SK-N-SH (cell line): ENCODE measurements around the gene SHISA4. TPM values are rescaled to one million over a fixed set of nuclear protein-coding genes. Genes with fewer than 3 reads are reported as not detected.
"Not testable (repeated sequence)": the region's sequence is repeated elsewhere in the genome, so short reads cannot be mapped to it uniquely, and the experiment has no call there.

Experiments used
- CTCF ChIA-PET: fragments of 300-600, 350-600 bp; formaldehyde crosslinking; extraction: SDS; loops from one replicate; lab custom pipeline; 2021; lab: Yijun Ruan, JAX
- POLR2A ChIA-PET: fragments of 350-600 bp; sonication (Branson Sonifier 250); formaldehyde crosslinking; extraction: SDS; loops from one replicate; lab custom pipeline; 2020; ENCODE audit warnings: antibody characterized with exemption, inconsistent platforms; lab: Yijun Ruan, JAX
- DNase-seq: peaks from one replicate; pipeline ENCODE4 v3.0.0; 2012
- H2AFZ ChIP-seq: fragments of 200-600 bp; sonication (generic); 2 replicates; pipeline ENCODE4 v1.8.1; 2016; ENCODE audit warnings: antibody characterized with exemption, mild to moderate bottlenecking, low read depth
- H3F3A ChIP-seq: fragments of 200-600 bp; sonication (generic); replicated peaks from 2 replicates; pipeline ENCODE3; 2016; ENCODE audit warnings: antibody characterized with exemption, mild to moderate bottlenecking; ENCODE audit not compliant: insufficient read depth
- H3K27ac ChIP-seq, 2 experiments: fragments of 200-500 bp in 1 of 2; fragments of 200-600 bp in 1 of 2; sonication (Bioruptor generic) in 1 of 2; sonication (generic), shearing (Covaris generic) in 1 of 2; 2 replicates each; pipeline versions ENCODE4 v1.5.1 to v1.6.1; 2014 to 2016; ENCODE audit warnings: low read depth in 2 of 2, inconsistent platforms in 1 of 2, low read length in 1 of 2, mild to moderate bottlenecking in 1 of 2, mixed read lengths in 1 of 2
- H3K27me3 ChIP-seq: fragments of 200-600 bp; sonication (generic), shearing (Covaris generic); 2 replicates; pipeline ENCODE4 v1.6.1; 2016; ENCODE audit warnings: mixed run types; ENCODE audit not compliant: insufficient read depth
- H3K36me3 ChIP-seq, 2 experiments: fragments of 200-500 bp in 1 of 2; fragments of 200-600 bp in 1 of 2; sonication (Bioruptor generic) in 1 of 2; sonication (generic) in 1 of 2; replicated peaks in 1 of 2; 2 replicates each; pipeline versions ENCODE3 to v1.5.1; 2014 to 2016; ENCODE audit warnings: low read length in 1 of 2, mild to moderate bottlenecking in 1 of 2; ENCODE audit not compliant: insufficient read depth in 2 of 2, control insufficient read depth in 1 of 2
- H3K4me1 ChIP-seq, 2 experiments: fragments of 200-500 bp in 1 of 2; fragments of 200-600 bp in 1 of 2; sonication (Bioruptor generic) in 1 of 2; sonication (generic), shearing (Covaris generic) in 1 of 2; 2 replicates each; pipeline versions ENCODE4 v1.5.1 to v1.6.1; 2014 to 2016; ENCODE audit warnings: low read depth in 1 of 2, low read length in 1 of 2, mixed run types in 1 of 2; ENCODE audit not compliant: insufficient read depth in 2 of 2, control insufficient read depth in 1 of 2
- H3K4me2 ChIP-seq: fragments of 200-600 bp; sonication (generic), shearing (Covaris generic); 2 replicates; pipeline ENCODE4 v1.6.1; 2017; ENCODE audit warnings: mixed run types
- H3K4me3 ChIP-seq, 2 experiments: fragments of 200-500 bp in 1 of 2; fragments of 200-600 bp in 1 of 2; sonication (Bioruptor generic) in 1 of 2; sonication (generic), shearing (Covaris generic) in 1 of 2; 2 replicates each; pipeline versions ENCODE4 v1.5.1 to v1.8.1; 2014 to 2016; ENCODE audit warnings: low read depth in 2 of 2, inconsistent platforms in 1 of 2, low read length in 1 of 2, mild to moderate bottlenecking in 1 of 2, mixed read lengths in 1 of 2, moderate library complexity in 1 of 2
- H3K79me2 ChIP-seq: fragments of 200-600 bp; sonication (generic); 2 replicates; pipeline ENCODE4 v1.8.1; 2017; ENCODE audit warnings: mild to moderate bottlenecking; ENCODE audit not compliant: insufficient read depth
- H3K9ac ChIP-seq: fragments of 200-600 bp; sonication (generic); 2 replicates; pipeline ENCODE4 v1.6.1; 2017; ENCODE audit warnings: mixed run types
- H3K9me2 ChIP-seq: fragments of 200-600 bp; sonication (generic); 2 replicates; pipeline ENCODE4 v1.6.1; 2017; ENCODE audit warnings: mixed run types
- H3K9me3 ChIP-seq: fragments of 200-600 bp; sonication (generic); 2 replicates; pipeline ENCODE4 v1.6.1; 2017; ENCODE audit warnings: mixed run types, mild to moderate bottlenecking, moderate library complexity
- H4K20me1 ChIP-seq: fragments of 200-600 bp; sonication (generic); 2 replicates; pipeline ENCODE4 v1.6.1; 2017; ENCODE audit warnings: mild to moderate bottlenecking, mixed run types; ENCODE audit not compliant: insufficient read depth
- ELF1 ChIP-seq: IDR thresholded peaks from 2 replicates; pipeline ENCODE4 v1.4.0; 2012
- EZH2phosphoT487 ChIP-seq: fragments of 200-600 bp; sonication (generic); IDR thresholded peaks from 2 replicates; pipeline ENCODE4 v1.6.1; 2017; ENCODE audit warnings: low read depth, mixed run types, mild to moderate bottlenecking, antibody characterized with exemption, moderate library complexity, borderline replicate concordance
- FOSL2 ChIP-seq: IDR thresholded peaks from 2 replicates; pipeline ENCODE4 v1.4.0; 2012; ENCODE audit warnings: low read depth, mild to moderate bottlenecking, moderate library complexity, borderline replicate concordance
- GABPA ChIP-seq: IDR thresholded peaks from 2 replicates; pipeline ENCODE4 v1.4.0; 2012; ENCODE audit warnings: low read depth, mild to moderate bottlenecking
- JUND ChIP-seq: IDR thresholded peaks from 2 replicates; pipeline ENCODE4 v1.4.0; 2012
- NFIC ChIP-seq: IDR thresholded peaks from 2 replicates; pipeline ENCODE4 v1.4.0; 2012; ENCODE audit warnings: borderline replicate concordance
- NRF1 ChIP-seq: IDR thresholded peaks from 2 replicates; pipeline ENCODE4 v1.6.1; 2012; ENCODE audit warnings: low read depth, mild to moderate bottlenecking, low read length
- RAD21 ChIP-seq: IDR thresholded peaks from 2 replicates; pipeline ENCODE4 v1.6.1; 2012; ENCODE audit warnings: mild to moderate bottlenecking, low read length
- RCOR1 ChIP-seq: fragments of 150-350 bp; IDR thresholded peaks from 2 replicates; pipeline ENCODE4 v1.6.1; 2017; ENCODE audit warnings: antibody characterized with exemption, low read length
- RFX5 ChIP-seq: IDR thresholded peaks from 2 replicates; pipeline ENCODE4 v1.6.1; 2012; ENCODE audit warnings: mild to moderate bottlenecking, improper control_type of control experiment, low read length
- RXRA ChIP-seq: IDR thresholded peaks from 2 replicates; pipeline ENCODE4 v1.4.0; 2012; ENCODE audit warnings: low read depth, mild to moderate bottlenecking, borderline replicate concordance
- SMC3 ChIP-seq: IDR thresholded peaks from 2 replicates; pipeline ENCODE4 v1.6.1; 2012; ENCODE audit warnings: low read depth, low read length, improper control_type of control experiment
- TCF12 ChIP-seq: IDR thresholded peaks from 2 replicates; pipeline ENCODE4 v1.4.0; 2012
- TEAD4 ChIP-seq: IDR thresholded peaks from 2 replicates; pipeline ENCODE4 v1.4.0; 2012; ENCODE audit warnings: mild to moderate bottlenecking, borderline replicate concordance; ENCODE audit not compliant: insufficient read depth
- YY1 ChIP-seq: IDR thresholded peaks from 2 replicates; pipeline ENCODE4 v1.4.0; 2012; ENCODE audit warnings: low read depth, mild to moderate bottlenecking
- WGBS: methylation state at CpG from one replicate; pipeline ENCODE4 v1.1.6; 2017; ENCODE audit warnings: low lambda C conversion rate; 5-methylcytosine and 5-hydroxymethylcytosine counted together
- polyA plus RNA-seq, 3 experiments: library from polyadenylated mRNA; depleted of rRNA; stranded (reverse); fragments of >200 nt; gene quantifications; 2 replicates each; pipeline ENCODE4 v1.2.3, GENCODE V29; 2012
- TF ChIP-seq, protein P1 (sequence below): IDR thresholded peaks from 2 replicates; pipeline ENCODE4 v1.4.0; 2012; ENCODE audit warnings: low read depth, borderline replicate concordance
- TF ChIP-seq, protein P2 (sequence below): fragments of 150-350 bp; IDR thresholded peaks from 2 replicates; pipeline ENCODE4 v1.6.1; 2016; ENCODE audit warnings: mild to moderate bottlenecking, low read depth, low read length
- TF ChIP-seq, protein P3 (sequence below): IDR thresholded peaks from 2 replicates; pipeline ENCODE4; 2012
- TF ChIP-seq, protein P4 (sequence below): fragments of 150-350 bp; IDR thresholded peaks from 2 replicates; pipeline ENCODE4 v1.6.1; 2017; ENCODE audit warnings: antibody characterized with exemption, low read length, low read depth, borderline replicate concordance

The SHISA4 gene
- polyA plus RNA-seq, 1 of the 3 experiments (the other 2 are of a cell fraction), result 42.1 TPM

DNA sequence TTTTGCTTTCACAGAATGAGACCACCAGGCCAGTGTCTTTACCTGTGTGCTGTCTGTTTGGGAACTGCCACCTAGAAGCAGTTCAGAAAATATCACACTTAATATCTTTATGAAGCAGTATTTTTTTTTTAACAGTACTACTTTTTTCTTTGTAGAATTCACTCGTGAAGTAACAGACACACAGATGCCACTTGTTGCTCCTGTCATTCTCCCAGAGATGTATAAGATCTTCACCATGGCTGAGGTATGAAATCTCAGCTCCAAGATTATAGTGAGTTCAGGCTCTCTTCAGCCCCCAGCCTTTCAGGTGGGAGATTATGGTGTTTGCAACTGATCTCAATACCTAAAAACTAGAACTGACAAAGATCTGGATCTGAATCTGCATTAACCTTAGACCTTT is 36.7 kb upstream of the SHISA4 start:
- POLR2A ChIA-PET, result no interaction called here
- H3K36me3 ChIP-seq, result peaks cover 74 to 86% of the 10 kb centered on the region in 2 experiments
- peaks cover 50% of the 10 kb centered on the region for H3K79me2 ChIP-seq

DNA sequence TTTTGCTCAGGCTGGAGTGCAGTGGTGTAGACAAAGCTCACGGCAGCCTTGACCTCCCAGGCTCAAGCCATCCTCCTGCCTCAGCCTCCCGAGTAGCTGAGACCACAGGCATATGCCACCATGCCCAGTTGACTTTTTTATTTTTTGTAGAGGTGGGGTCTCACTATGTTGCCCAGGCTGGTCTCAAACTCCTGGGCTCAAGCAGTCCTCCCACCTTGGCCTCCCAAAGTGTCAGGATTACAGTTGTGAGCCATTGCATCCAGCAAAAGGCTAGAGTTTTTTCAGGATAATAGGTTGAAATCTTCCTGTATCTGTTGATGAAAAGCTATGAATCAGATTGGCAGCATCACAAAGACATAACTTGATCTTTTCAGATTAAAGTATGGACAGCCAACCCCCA is 32.0 kb upstream of the SHISA4 start:
- H3K36me3 ChIP-seq, result peaks cover 85 to 88% of the 10 kb centered on the region in 2 experiments
- H4K20me1 ChIP-seq, H3K9me2 ChIP-seq, H3K4me1 ChIP-seq, H2AFZ ChIP-seq, H3K27me3 ChIP-seq, H3K9me3 ChIP-seq, H3K4me2 ChIP-seq, H3K27ac ChIP-seq, H3K4me3 ChIP-seq, H3K9ac ChIP-seq, DNase-seq: not testable (repeated sequence)
- POLR2A ChIA-PET, result interaction anchor here (0.7 kb wide), 1 partner anchor 1115 kb away, joined by 3 read pairs; no protein-coding TSS in a partner anchor
- CTCF ChIA-PET, result interaction anchor here (0.6 to 1.5 kb wide), 4 partner anchors 12 to 487 kb away, joined by 3 to 5 read pairs (median 4); no protein-coding TSS in a partner anchor
- peaks cover 22% of the 10 kb centered on the region; the same call in 1 of the 2 replicates for H3K79me2 ChIP-seq
- H3F3A ChIP-seq, result peaks cover 12% of the 10 kb centered on the region
- WGBS, result 100% methylated on average over 2 of the region's 2 CpGs

More for the DNA sequence above, 36.7 kb upstream of the SHISA4 start:
- H3F3A ChIP-seq, result peaks cover 42% of the 10 kb centered on the region
- H3K9me2 ChIP-seq, result no peaks in the 10 kb centered on the region
- no peak overlapping the region for H3K27ac ChIP-seq
- H3K9ac ChIP-seq, result no peak overlapping the region
- no peak overlapping the region for H3K4me3 ChIP-seq
- DNase-seq, result no peak
- CTCF ChIA-PET, result no interaction called here
- no peaks in the 10 kb centered on the region for H3K27me3 ChIP-seq
- no peak overlapping the region for H2AFZ ChIP-seq
- H4K20me1 ChIP-seq, result peaks cover 5% of the 10 kb centered on the region; the same call in 1 of the 2 replicates
- H3K4me1 ChIP-seq, result peaks cover 5 to 22% of the 10 kb centered on the region in 2 experiments
- H3K4me2 ChIP-seq, result no peak overlapping the region
- H3K9me3 ChIP-seq, result no peaks in the 10 kb centered on the region
- TF ChIP-seq EZH2phosphoT487 (no peak), TEAD4 (no peak), TCF12 (no peak), RXRA (no peak), GABPA (no peak), NFIC (no peak), NRF1 (no peak), RAD21 (no peak), RCOR1 (no peak), RFX5 (no peak), FOSL2 (no peak), ELF1 (no peak), JUND (no peak), YY1 (no peak), SMC3 (no peak)
- TF ChIP-seq, protein P1, sequence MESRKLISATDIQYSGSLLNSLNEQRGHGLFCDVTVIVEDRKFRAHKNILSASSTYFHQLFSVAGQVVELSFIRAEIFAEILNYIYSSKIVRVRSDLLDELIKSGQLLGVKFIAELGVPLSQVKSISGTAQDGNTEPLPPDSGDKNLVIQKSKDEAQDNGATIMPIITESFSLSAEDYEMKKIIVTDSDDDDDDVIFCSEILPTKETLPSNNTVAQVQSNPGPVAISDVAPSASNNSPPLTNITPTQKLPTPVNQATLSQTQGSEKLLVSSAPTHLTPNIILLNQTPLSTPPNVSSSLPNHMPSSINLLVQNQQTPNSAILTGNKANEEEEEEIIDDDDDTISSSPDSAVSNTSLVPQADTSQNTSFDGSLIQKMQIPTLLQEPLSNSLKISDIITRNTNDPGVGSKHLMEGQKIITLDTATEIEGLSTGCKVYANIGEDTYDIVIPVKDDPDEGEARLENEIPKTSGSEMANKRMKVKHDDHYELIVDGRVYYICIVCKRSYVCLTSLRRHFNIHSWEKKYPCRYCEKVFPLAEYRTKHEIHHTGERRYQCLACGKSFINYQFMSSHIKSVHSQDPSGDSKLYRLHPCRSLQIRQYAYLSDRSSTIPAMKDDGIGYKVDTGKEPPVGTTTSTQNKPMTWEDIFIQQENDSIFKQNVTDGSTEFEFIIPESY, result no peak
- TF ChIP-seq, protein P2, sequence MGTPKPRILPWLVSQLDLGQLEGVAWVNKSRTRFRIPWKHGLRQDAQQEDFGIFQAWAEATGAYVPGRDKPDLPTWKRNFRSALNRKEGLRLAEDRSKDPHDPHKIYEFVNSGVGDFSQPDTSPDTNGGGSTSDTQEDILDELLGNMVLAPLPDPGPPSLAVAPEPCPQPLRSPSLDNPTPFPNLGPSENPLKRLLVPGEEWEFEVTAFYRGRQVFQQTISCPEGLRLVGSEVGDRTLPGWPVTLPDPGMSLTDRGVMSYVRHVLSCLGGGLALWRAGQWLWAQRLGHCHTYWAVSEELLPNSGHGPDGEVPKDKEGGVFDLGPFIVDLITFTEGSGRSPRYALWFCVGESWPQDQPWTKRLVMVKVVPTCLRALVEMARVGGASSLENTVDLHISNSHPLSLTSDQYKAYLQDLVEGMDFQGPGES, result no peak
- TF ChIP-seq, protein P3, sequence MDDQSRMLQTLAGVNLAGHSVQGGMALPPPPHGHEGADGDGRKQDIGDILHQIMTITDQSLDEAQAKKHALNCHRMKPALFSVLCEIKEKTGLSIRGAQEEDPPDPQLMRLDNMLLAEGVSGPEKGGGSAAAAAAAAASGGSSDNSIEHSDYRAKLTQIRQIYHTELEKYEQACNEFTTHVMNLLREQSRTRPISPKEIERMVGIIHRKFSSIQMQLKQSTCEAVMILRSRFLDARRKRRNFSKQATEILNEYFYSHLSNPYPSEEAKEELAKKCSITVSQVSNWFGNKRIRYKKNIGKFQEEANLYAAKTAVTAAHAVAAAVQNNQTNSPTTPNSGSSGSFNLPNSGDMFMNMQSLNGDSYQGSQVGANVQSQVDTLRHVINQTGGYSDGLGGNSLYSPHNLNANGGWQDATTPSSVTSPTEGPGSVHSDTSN, result no peak
- TF ChIP-seq, protein P4, sequence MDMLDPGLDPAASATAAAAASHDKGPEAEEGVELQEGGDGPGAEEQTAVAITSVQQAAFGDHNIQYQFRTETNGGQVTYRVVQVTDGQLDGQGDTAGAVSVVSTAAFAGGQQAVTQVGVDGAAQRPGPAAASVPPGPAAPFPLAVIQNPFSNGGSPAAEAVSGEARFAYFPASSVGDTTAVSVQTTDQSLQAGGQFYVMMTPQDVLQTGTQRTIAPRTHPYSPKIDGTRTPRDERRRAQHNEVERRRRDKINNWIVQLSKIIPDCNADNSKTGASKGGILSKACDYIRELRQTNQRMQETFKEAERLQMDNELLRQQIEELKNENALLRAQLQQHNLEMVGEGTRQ, result no peak
- 96% methylated on average over 1 of the region's 1 CpG for WGBS
